Liver (tissue), 9 donors: ENCODE data around the gene SLC22A3. TPM values are rescaled to one million over a fixed set of nuclear protein-coding genes. Genes with fewer than 3 reads are reported as not detected.
A peak's percentile ranks its signal among the peaks of the same experiment; 100 is the strongest.

Experiments
- DNase-seq: peaks from one replicate; pipeline ENCODE4 v3.0.0-alpha.2; 2017; ENCODE audit warnings: low spot score
- H3K27ac ChIP-seq, 2 donors: one replicate each; pipeline ENCODE4 v1.7.0; 2013; ENCODE audit warnings: inconsistent platforms in 2 of 2, low read length in 2 of 2, control low read depth in 1 of 2, low read depth in 1 of 2, mild to moderate bottlenecking in 1 of 2
- H3K27me3 ChIP-seq, 4 donors: one replicate each; pipeline versions ENCODE4 v1.6.1 to v1.7.0; 2013; ENCODE audit warnings: low read length in 3 of 4, inconsistent platforms in 1 of 4, mild to moderate bottlenecking in 1 of 4, moderate library complexity in 1 of 4; ENCODE audit not compliant: control insufficient read depth in 4 of 4, insufficient read depth in 4 of 4
- H3K36me3 ChIP-seq, 4 donors: one replicate each; pipeline versions ENCODE4 v1.6.1 to v1.7.0; 2013; ENCODE audit warnings: low read length in 3 of 4, mild to moderate bottlenecking in 3 of 4, low read depth in 1 of 4, moderate library complexity in 1 of 4; ENCODE audit not compliant: control insufficient read depth in 4 of 4, insufficient read depth in 3 of 4
- H3K4me1 ChIP-seq, 4 donors: one replicate each; pipeline versions ENCODE4 v1.6.1 to v1.7.0; 2013; ENCODE audit warnings: low read length in 3 of 4, mild to moderate bottlenecking in 3 of 4, moderate library complexity in 1 of 4; ENCODE audit not compliant: control insufficient read depth in 4 of 4, insufficient read depth in 4 of 4
- H3K4me3 ChIP-seq, 3 donors: one replicate each; pipeline versions ENCODE4 v1.6.1 to v1.7.0; 2013; ENCODE audit warnings: low read length in 3 of 3, control low read depth in 1 of 3, low read depth in 1 of 3, mild to moderate bottlenecking in 1 of 3
- H3K9ac ChIP-seq, 2 donors: one replicate each; pipeline ENCODE4 v1.7.0; 2013; ENCODE audit warnings: low read length in 2 of 2, mild to moderate bottlenecking in 2 of 2, moderate library complexity in 2 of 2, control low read depth in 1 of 2, low read depth in 1 of 2
- H3K9me3 ChIP-seq, 4 donors: one replicate each; pipeline versions ENCODE4 v1.6.1 to v1.7.0; 2013; ENCODE audit warnings: low read length in 3 of 4; ENCODE audit not compliant: control insufficient read depth in 4 of 4
- ATF3 ChIP-seq: IDR thresholded peaks from 2 replicates; pipeline ENCODE4 v1.6.1; 2016; ENCODE audit warnings: antibody characterized with exemption
- EGR1 ChIP-seq, 2 donors: IDR thresholded peaks; 2 replicates each; pipeline ENCODE4 v1.6.1; 2016 to 2018; ENCODE audit warnings: antibody characterized with exemption in 2 of 2, low read depth in 2 of 2
- FOXA1 ChIP-seq: IDR thresholded peaks from 2 replicates; pipeline ENCODE4 v1.6.1; 2016; ENCODE audit warnings: antibody characterized with exemption
- FOXA2 ChIP-seq: IDR thresholded peaks from 2 replicates; pipeline ENCODE4 v1.6.1; 2016; ENCODE audit warnings: antibody characterized with exemption
- GABPA ChIP-seq, 2 donors: IDR thresholded peaks in 1 of 2; conservative IDR thresholded peaks in 1 of 2; 2 replicates each; pipeline ENCODE4 v1.6.1; 2016; ENCODE audit warnings: antibody characterized with exemption in 2 of 2, mild to moderate bottlenecking in 1 of 2, moderate library complexity in 1 of 2
- HNF4A ChIP-seq, 2 donors: conservative IDR thresholded peaks; 2 replicates each; pipeline ENCODE4 v1.6.1; 2016; ENCODE audit warnings: antibody characterized with exemption in 2 of 2, mild to moderate bottlenecking in 2 of 2
- HNF4G ChIP-seq: IDR thresholded peaks from 2 replicates; pipeline ENCODE4 v1.6.1; 2016; ENCODE audit warnings: antibody characterized with exemption
- JUND ChIP-seq, 2 donors: IDR thresholded peaks; 2 replicates each; pipeline ENCODE4 v1.6.1; 2016; ENCODE audit warnings: antibody characterized with exemption in 2 of 2
- MAX ChIP-seq: IDR thresholded peaks from 2 replicates; pipeline ENCODE4 v1.6.1; 2016; ENCODE audit warnings: antibody characterized with exemption
- NR2F2 ChIP-seq: IDR thresholded peaks from 2 replicates; pipeline ENCODE4 v1.6.1; 2016; ENCODE audit warnings: antibody characterized with exemption
- RAD21 ChIP-seq, 2 donors: IDR thresholded peaks; 2 replicates each; pipeline ENCODE4 v1.6.1; 2016; ENCODE audit warnings: antibody characterized with exemption in 2 of 2, mild to moderate bottlenecking in 2 of 2
- RXRA ChIP-seq, 2 donors: IDR thresholded peaks; 2 replicates each; pipeline ENCODE4 v1.6.1; 2017 to 2018; ENCODE audit warnings: antibody characterized with exemption in 2 of 2, mild to moderate bottlenecking in 1 of 2
- SP1 ChIP-seq: IDR thresholded peaks from 2 replicates; pipeline ENCODE4 v1.6.1; 2018; ENCODE audit warnings: antibody characterized with exemption, mild to moderate bottlenecking
- TAF1 ChIP-seq: conservative IDR thresholded peaks from 2 replicates; pipeline ENCODE4 v1.6.1; 2016; ENCODE audit warnings: antibody characterized with exemption, mild to moderate bottlenecking
- YY1 ChIP-seq: IDR thresholded peaks from 2 replicates; pipeline ENCODE4 v1.6.1; 2016; ENCODE audit warnings: antibody characterized with exemption, mild to moderate bottlenecking
- WGBS: extraction: QIAGEN DNeasy Blood & Tissue Kit; methylation state at CpG from one replicate; pipeline ENCODE4 v1.1.7; 2013; 5-methylcytosine and 5-hydroxymethylcytosine counted together
- polyA plus RNA-seq, 2 donors: library from polyadenylated mRNA; stranded (reverse) in 1 of 2; unstranded in 1 of 2; fragments of 200-250 nt in 1 of 2; fragments of >200 nt in 1 of 2; fragmentation: Nextera tagmentation in 1 of 2; extraction: Ambion mirVana in 1 of 2; gene quantifications; one replicate each; pipeline versions ENCODE4 v1.2.1 to v1.2.3, GENCODE V29; 2013 to 2015
- total RNA-seq, 2 donors: library from RNA; depleted of rRNA; stranded (reverse); fragments of >200 nt; gene quantifications; one replicate each; pipeline ENCODE4 v1.2.3, GENCODE V29; 2014
- TF ChIP-seq, protein P1 (sequence below): IDR thresholded peaks from 2 replicates; pipeline ENCODE4 v1.6.1; 2016; ENCODE audit warnings: antibody characterized with exemption
- TF ChIP-seq, protein P2 (sequence below): IDR thresholded peaks from 2 replicates; pipeline ENCODE4 v1.6.1; 2016; ENCODE audit warnings: antibody characterized with exemption, mild to moderate bottlenecking
- TF ChIP-seq, protein P3 (sequence below): fragments of 150-350 bp; IDR thresholded peaks from 2 replicates; pipeline ENCODE4 v1.5.1; 2017; ENCODE audit warnings: improper control_type of control experiment, low read depth, low read length; ENCODE audit not compliant: missing input control
- donor health status: healthy.
- donor health status: healthy.
- donor health status: healthy.
- donor health status: healthy.
- donor health status: healthy.

The SLC22A3 gene
- total and polyA plus RNA-seq, 4 donors = 7.6 to 40.9 (median 19.4) TPM

DNA sequence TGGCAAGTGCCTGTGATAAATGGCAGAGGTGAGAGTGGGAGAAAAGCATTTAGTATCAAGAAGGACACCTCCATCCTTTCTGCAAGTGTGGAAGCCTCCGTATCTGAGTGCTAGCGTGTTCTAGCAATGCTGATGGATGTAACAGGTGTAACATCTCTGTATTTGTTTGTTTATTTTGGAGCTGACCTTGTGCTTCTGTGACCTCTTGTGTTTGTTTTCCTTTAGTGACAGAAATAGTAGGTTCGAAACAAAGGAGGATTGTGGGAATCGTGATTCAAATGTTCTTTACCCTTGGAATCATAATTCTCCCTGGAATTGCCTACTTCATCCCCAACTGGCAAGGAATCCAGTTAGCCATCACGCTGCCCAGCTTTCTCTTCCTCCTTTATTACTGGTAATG, 60.4 kb downstream of the SLC22A3 start:
- DNase-seq = no peak
- Histone ChIP-seq H3K27me3 (no peaks in the 10 kb centered on the region), H3K4me3 (no peak overlapping the region), H3K27ac (no peak overlapping the region), H3K9ac (no peak overlapping the region), H3K36me3 (peaks cover 0 to 14% (median 2%) of the 10 kb centered on the region in 4 donors), H3K9me3 (no peaks in the 10 kb centered on the region), H3K4me1 (peaks cover 0 to 2% (median 0%) of the 10 kb centered on the region in 4 donors)
- TF ChIP-seq HNF4G (no peak), TAF1 (no peak), EGR1 (IDR thresholded peaks at IDR 0.05; ENCODE audit: low read depth in 2 of 2) (no peak), FOXA2 (peak; percentile 46), HNF4A (conservative IDR thresholded peaks at IDR 0.05) (peak in 1 of 2 donors; percentile 12), JUND (IDR thresholded peaks at IDR 0.05) (no peak), NR2F2 (no peak), YY1 (no peak), FOXA1 (no peak), GABPA (IDR thresholded peaks at IDR 0.05 in 1 of 2, conservative IDR thresholded peaks at IDR 0.05 in 1 of 2) (no peak), RXRA (IDR thresholded peaks at IDR 0.05) (peak; percentile 19 to 32), RAD21 (IDR thresholded peaks at IDR 0.05) (peak in 1 of 2 donors; percentile 19), SP1 (no peak), MAX (no peak), ATF3 (no peak)
- TF ChIP-seq, protein P1, sequence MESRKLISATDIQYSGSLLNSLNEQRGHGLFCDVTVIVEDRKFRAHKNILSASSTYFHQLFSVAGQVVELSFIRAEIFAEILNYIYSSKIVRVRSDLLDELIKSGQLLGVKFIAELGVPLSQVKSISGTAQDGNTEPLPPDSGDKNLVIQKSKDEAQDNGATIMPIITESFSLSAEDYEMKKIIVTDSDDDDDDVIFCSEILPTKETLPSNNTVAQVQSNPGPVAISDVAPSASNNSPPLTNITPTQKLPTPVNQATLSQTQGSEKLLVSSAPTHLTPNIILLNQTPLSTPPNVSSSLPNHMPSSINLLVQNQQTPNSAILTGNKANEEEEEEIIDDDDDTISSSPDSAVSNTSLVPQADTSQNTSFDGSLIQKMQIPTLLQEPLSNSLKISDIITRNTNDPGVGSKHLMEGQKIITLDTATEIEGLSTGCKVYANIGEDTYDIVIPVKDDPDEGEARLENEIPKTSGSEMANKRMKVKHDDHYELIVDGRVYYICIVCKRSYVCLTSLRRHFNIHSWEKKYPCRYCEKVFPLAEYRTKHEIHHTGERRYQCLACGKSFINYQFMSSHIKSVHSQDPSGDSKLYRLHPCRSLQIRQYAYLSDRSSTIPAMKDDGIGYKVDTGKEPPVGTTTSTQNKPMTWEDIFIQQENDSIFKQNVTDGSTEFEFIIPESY = no peak
- TF ChIP-seq, protein P2, sequence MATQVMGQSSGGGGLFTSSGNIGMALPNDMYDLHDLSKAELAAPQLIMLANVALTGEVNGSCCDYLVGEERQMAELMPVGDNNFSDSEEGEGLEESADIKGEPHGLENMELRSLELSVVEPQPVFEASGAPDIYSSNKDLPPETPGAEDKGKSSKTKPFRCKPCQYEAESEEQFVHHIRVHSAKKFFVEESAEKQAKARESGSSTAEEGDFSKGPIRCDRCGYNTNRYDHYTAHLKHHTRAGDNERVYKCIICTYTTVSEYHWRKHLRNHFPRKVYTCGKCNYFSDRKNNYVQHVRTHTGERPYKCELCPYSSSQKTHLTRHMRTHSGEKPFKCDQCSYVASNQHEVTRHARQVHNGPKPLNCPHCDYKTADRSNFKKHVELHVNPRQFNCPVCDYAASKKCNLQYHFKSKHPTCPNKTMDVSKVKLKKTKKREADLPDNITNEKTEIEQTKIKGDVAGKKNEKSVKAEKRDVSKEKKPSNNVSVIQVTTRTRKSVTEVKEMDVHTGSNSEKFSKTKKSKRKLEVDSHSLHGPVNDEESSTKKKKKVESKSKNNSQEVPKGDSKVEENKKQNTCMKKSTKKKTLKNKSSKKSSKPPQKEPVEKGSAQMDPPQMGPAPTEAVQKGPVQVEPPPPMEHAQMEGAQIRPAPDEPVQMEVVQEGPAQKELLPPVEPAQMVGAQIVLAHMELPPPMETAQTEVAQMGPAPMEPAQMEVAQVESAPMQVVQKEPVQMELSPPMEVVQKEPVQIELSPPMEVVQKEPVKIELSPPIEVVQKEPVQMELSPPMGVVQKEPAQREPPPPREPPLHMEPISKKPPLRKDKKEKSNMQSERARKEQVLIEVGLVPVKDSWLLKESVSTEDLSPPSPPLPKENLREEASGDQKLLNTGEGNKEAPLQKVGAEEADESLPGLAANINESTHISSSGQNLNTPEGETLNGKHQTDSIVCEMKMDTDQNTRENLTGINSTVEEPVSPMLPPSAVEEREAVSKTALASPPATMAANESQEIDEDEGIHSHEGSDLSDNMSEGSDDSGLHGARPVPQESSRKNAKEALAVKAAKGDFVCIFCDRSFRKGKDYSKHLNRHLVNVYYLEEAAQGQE = no peak
- TF ChIP-seq, protein P3, sequence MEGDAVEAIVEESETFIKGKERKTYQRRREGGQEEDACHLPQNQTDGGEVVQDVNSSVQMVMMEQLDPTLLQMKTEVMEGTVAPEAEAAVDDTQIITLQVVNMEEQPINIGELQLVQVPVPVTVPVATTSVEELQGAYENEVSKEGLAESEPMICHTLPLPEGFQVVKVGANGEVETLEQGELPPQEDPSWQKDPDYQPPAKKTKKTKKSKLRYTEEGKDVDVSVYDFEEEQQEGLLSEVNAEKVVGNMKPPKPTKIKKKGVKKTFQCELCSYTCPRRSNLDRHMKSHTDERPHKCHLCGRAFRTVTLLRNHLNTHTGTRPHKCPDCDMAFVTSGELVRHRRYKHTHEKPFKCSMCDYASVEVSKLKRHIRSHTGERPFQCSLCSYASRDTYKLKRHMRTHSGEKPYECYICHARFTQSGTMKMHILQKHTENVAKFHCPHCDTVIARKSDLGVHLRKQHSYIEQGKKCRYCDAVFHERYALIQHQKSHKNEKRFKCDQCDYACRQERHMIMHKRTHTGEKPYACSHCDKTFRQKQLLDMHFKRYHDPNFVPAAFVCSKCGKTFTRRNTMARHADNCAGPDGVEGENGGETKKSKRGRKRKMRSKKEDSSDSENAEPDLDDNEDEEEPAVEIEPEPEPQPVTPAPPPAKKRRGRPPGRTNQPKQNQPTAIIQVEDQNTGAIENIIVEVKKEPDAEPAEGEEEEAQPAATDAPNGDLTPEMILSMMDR = no peak
- whole genome bisulfite sequencing = 42% methylated on average over 5 of the region's 5 CpGs
